Measurements from ENCODE around the gene SETBP1. TPM values are rescaled to one million over a fixed set of nuclear protein-coding genes. Genes with fewer than 3 reads are reported as not detected.

The SETBP1 gene
- total RNA-seq, 1 experiment from 2014 or later = 9.6 TPM

- no peak for TF ChIP-seq CDX4 (CRISPR knock-in tag; IDR thresholded peaks at IDR 0.05; ENCODE audit: borderline replicate concordance)
Observed at GRCh38 chr18:44959013-44959412, 278.3 kb downstream of the SETBP1 start (continued).

GRCh38 chr18:44960580-44960979 is 279.9 kb downstream of the SETBP1 start:
- peaks cover 4% of the 10 kb centered on the region for H3K4me1 Mint-ChIP-seq
- TF ChIP-seq CTCF (IDR thresholded peaks at IDR 0.05) = no peak
- no peak for TF ChIP-seq JAZF1 (CRISPR knock-in tag; IDR thresholded peaks at IDR 0.05)
- no peak for TF ChIP-seq ZNF532 (CRISPR knock-in tag; IDR thresholded peaks at IDR 0.05; ENCODE audit: borderline replicate concordance)
- no peak for TF ChIP-seq MAX (CRISPR knock-in tag; IDR thresholded peaks at IDR 0.05)
- H3K36me3 Mint-ChIP-seq = no peaks in the 10 kb centered on the region
- H3K27me3 Mint-ChIP-seq (ENCODE audit: low read depth) = no peaks in the 10 kb centered on the region
- ATAC-seq (no peak), DNase-seq (ENCODE audit: low spot score) (no peak)
- H3K4me3 Mint-ChIP-seq = no peak overlapping the region
- H3K27ac Mint-ChIP-seq = no peak overlapping the region
- no peaks in the 10 kb centered on the region for H3K9me3 Mint-ChIP-seq
- ChIA-PET CTCF (no interaction called here), POLR2A (no interaction called here)

- Mint-ChIP-seq H3K9me3 (no peaks in the 10 kb centered on the region), H3K27ac (no peak overlapping the region), H3K4me1 (peaks cover 4% of the 10 kb centered on the region), H3K36me3 (no peaks in the 10 kb centered on the region), H3K4me3 (no peak overlapping the region), H3K27me3 (ENCODE audit: low read depth) (no peaks in the 10 kb centered on the region)
- ChIA-PET CTCF (no interaction called here), POLR2A (no interaction called here)
- no peak for ATAC-seq
- TF ChIP-seq HMGXB4 (CRISPR knock-in tag; IDR thresholded peaks at IDR 0.05) = no peak
- no peak for TF ChIP-seq ARID4B (CRISPR knock-in tag; IDR thresholded peaks at IDR 0.05; ENCODE audit: borderline replicate concordance)
- no peak for TF ChIP-seq ZNF219 (CRISPR knock-in tag; IDR thresholded peaks at IDR 0.05; ENCODE audit: borderline replicate concordance)
- TF ChIP-seq FOXJ3 (CRISPR knock-in tag; IDR thresholded peaks at IDR 0.05; ENCODE audit: borderline replicate concordance) = no peak
- DNase-seq (ENCODE audit: low spot score) = no peak
Observed at GRCh38 chr18:44961288-44961995, 280.8 kb downstream of the SETBP1 start.
